Subcutaneous adipose tissue (tissue), 4 donors: ENCODE measurements around the gene NUFIP2. TPM values are rescaled to one million over a fixed set of nuclear protein-coding genes. Genes with fewer than 3 reads are reported as not detected.

ENCODE experiments used
- total RNA-seq, 4 donors: library from RNA; depleted of rRNA; stranded (reverse); fragments of >200 nt; gene quantifications; one replicate each; pipeline ENCODE4 v1.1.0, GENCODE V29; 2016

Gene NUFIP2
- total RNA-seq, 4 donors from 2014 or later = 32.4 to 45.2 (median 39.4) TPM

Other genes with a start within 250 kb of the NUFIP2 start
- 10 to 100 TPM; 14.5 to 72.3 (median 50.8) TPM for gene MYO18A, start 113.8 kb downstream of the NUFIP2 start, total RNA-seq
- not detected for gene CRYBA1, start 47.3 kb downstream of the NUFIP2 start, total RNA-seq
- 100 to 1,000 TPM in 1 of 4 donors, 10 to 100 TPM in 3; 64.8 to 106 (median 79.1) TPM for gene TAOK1, start 96.2 kb upstream of the NUFIP2 start, total RNA-seq